ENCODE data around the gene PRDX3. TPM values are rescaled to one million over a fixed set of nuclear protein-coding genes. Genes with fewer than 3 reads are reported as not detected.
"Not testable (repeated sequence)": the region's sequence is repeated elsewhere in the genome, so short reads cannot be mapped to it uniquely, and the experiment has no call there.

Gene PRDX3
- total RNA-seq, 1 experiment from 2014 or later, result 213 TPM

- Mint-ChIP-seq H3K27ac (ENCODE audit: unreplicated experiment) (no peak overlapping the region), H3K36me3 (ENCODE audit: insufficient read depth, unreplicated experiment) (peaks cover 83% of the 10 kb centered on the region), H3K27me3 (ENCODE audit: insufficient read depth, unreplicated experiment) (no peaks in the 10 kb centered on the region), H3K9me3 (ENCODE audit: unreplicated experiment) (no peaks in the 10 kb centered on the region), H3K4me3 (ENCODE audit: unreplicated experiment) (no peak overlapping the region), H3K4me1 (ENCODE audit: low read depth, unreplicated experiment) (no peaks in the 10 kb centered on the region)
- H3K9me3 ChIP-seq, result no peaks in the 10 kb centered on the region
- H3K36me3 ChIP-seq (ENCODE audit: control insufficient read depth, insufficient read depth, low read length), result peaks cover 5% of the 10 kb centered on the region
- no TSS peak for BruUV-seq (replicated peaks)
- H3K4me1 ChIP-seq, result no peaks in the 10 kb centered on the region
- intact Hi-C loops (cut with micrococcal nuclease; ENCODE audit: unreplicated experiment), result no loop called here
- TF ChIP-seq CTCF (IDR thresholded peaks at IDR 0.05; ENCODE audit: insufficient read depth in 1 of 2, low read depth in 1 of 2, low read length in 1 of 2, severe bottlenecking in 1 of 2, unreplicated experiment in 1 of 2), result no peak
- DNase-seq, result no peak
- CTCF ChIA-PET, result no interaction called here
- H3K4me3 ChIP-seq (ENCODE audit: low read depth, low read length), result no peak overlapping the region
- no peaks in the 10 kb centered on the region for H3K27me3 ChIP-seq (replicated peaks; ENCODE audit: control insufficient read depth, insufficient read depth, low read length)
- POLR2A ChIA-PET, result no interaction called here
Observed at GRCh38 chr10:119153041-119153440, 25.6 kb downstream of the PRDX3 start.

GRCh38 chr10:119151601-119152000, 27.0 kb downstream of the PRDX3 start:
- CTCF ChIA-PET, result interaction anchor here (0.6 kb wide), 1 partner anchor 13 kb away, joined by 5 read pairs; no protein-coding TSS in a partner anchor
- H3K36me3 ChIP-seq (ENCODE audit: control insufficient read depth, insufficient read depth, low read length); intact Hi-C loops (cut with micrococcal nuclease; ENCODE audit: unreplicated experiment): not testable (repeated sequence)

GRCh38 chr10:119149729-119150128, 28.9 kb downstream of the PRDX3 start:
- no peak overlapping the region for H3K27ac Mint-ChIP-seq (ENCODE audit: unreplicated experiment)
- peak in 1 of 2 experiments; percentile 39 for DNase-seq

More at GRCh38 chr10:119151601-119152000, 27.0 kb downstream of the PRDX3 start:
- H3K27me3 ChIP-seq (replicated peaks; ENCODE audit: control insufficient read depth, insufficient read depth, low read length); H3K9me3 ChIP-seq; H3K27ac Mint-ChIP-seq (ENCODE audit: unreplicated experiment); H3K9me3 Mint-ChIP-seq (ENCODE audit: unreplicated experiment); DNase-seq; H3K4me3 Mint-ChIP-seq (ENCODE audit: unreplicated experiment); H3K4me1 ChIP-seq; H3K4me1 Mint-ChIP-seq (ENCODE audit: low read depth, unreplicated experiment); POLR2A ChIA-PET; H3K4me3 ChIP-seq (ENCODE audit: low read depth, low read length); BruUV-seq (replicated peaks); H3K27me3 Mint-ChIP-seq (ENCODE audit: insufficient read depth, unreplicated experiment): not testable (repeated sequence)
- peaks cover 76% of the 10 kb centered on the region for H3K36me3 Mint-ChIP-seq (ENCODE audit: insufficient read depth, unreplicated experiment)

More at GRCh38 chr10:119149729-119150128, 28.9 kb downstream of the PRDX3 start:
- H3K9me3 ChIP-seq, result no peaks in the 10 kb centered on the region
- H3K36me3 ChIP-seq (ENCODE audit: control insufficient read depth, insufficient read depth, low read length), result peaks cover 2% of the 10 kb centered on the region
- POLR2A ChIA-PET, result no interaction called here
- H3K4me1 ChIP-seq, result no peaks in the 10 kb centered on the region
- H3K27me3 ChIP-seq (replicated peaks; ENCODE audit: control insufficient read depth, insufficient read depth, low read length), result no peaks in the 10 kb centered on the region
- H3K4me1 Mint-ChIP-seq (ENCODE audit: low read depth, unreplicated experiment), result no peaks in the 10 kb centered on the region
- H3K27me3 Mint-ChIP-seq (ENCODE audit: insufficient read depth, unreplicated experiment), result no peaks in the 10 kb centered on the region
- H3K4me3 Mint-ChIP-seq (ENCODE audit: unreplicated experiment), result no peak overlapping the region
- no TSS peak for BruUV-seq (replicated peaks)
- no peak overlapping the region for H3K4me3 ChIP-seq (ENCODE audit: low read depth, low read length)
- peaks cover 63% of the 10 kb centered on the region for H3K36me3 Mint-ChIP-seq (ENCODE audit: insufficient read depth, unreplicated experiment)
- CTCF ChIA-PET, result no interaction called here
- no peaks in the 10 kb centered on the region for H3K9me3 Mint-ChIP-seq (ENCODE audit: unreplicated experiment)
- no peak for TF ChIP-seq CTCF (IDR thresholded peaks at IDR 0.05; ENCODE audit: insufficient read depth in 1 of 2, low read depth in 1 of 2, low read length in 1 of 2, severe bottlenecking in 1 of 2, unreplicated experiment in 1 of 2)
- intact Hi-C loops (cut with micrococcal nuclease; ENCODE audit: unreplicated experiment), result no loop called here

Data from Caco-2 (cell line).